Liver (tissue), 9 donors: ENCODE results near the gene KCTD12. TPM values are rescaled to one million over a fixed set of nuclear protein-coding genes. Genes with fewer than 3 reads are reported as not detected.
"Not testable (repeated sequence)": the region's sequence is repeated elsewhere in the genome, so short reads cannot be mapped to it uniquely, and the experiment has no call there.

ENCODE experiments used
- DNase-seq: peaks from one replicate; pipeline ENCODE4 v3.0.0-alpha.2; 2017; ENCODE audit warnings: low spot score
- H3K27ac ChIP-seq, 2 donors: one replicate each; pipeline ENCODE4 v1.7.0; 2013; ENCODE audit warnings: inconsistent platforms in 2 of 2, low read length in 2 of 2, control low read depth in 1 of 2, low read depth in 1 of 2, mild to moderate bottlenecking in 1 of 2
- H3K27me3 ChIP-seq, 4 donors: one replicate each; pipeline versions ENCODE4 v1.6.1 to v1.7.0; 2013; ENCODE audit warnings: low read length in 3 of 4, inconsistent platforms in 1 of 4, mild to moderate bottlenecking in 1 of 4, moderate library complexity in 1 of 4; ENCODE audit not compliant: control insufficient read depth in 4 of 4, insufficient read depth in 4 of 4
- H3K36me3 ChIP-seq, 4 donors: one replicate each; pipeline versions ENCODE4 v1.6.1 to v1.7.0; 2013; ENCODE audit warnings: low read length in 3 of 4, mild to moderate bottlenecking in 3 of 4, low read depth in 1 of 4, moderate library complexity in 1 of 4; ENCODE audit not compliant: control insufficient read depth in 4 of 4, insufficient read depth in 3 of 4
- H3K4me1 ChIP-seq, 4 donors: one replicate each; pipeline versions ENCODE4 v1.6.1 to v1.7.0; 2013; ENCODE audit warnings: low read length in 3 of 4, mild to moderate bottlenecking in 3 of 4, moderate library complexity in 1 of 4; ENCODE audit not compliant: control insufficient read depth in 4 of 4, insufficient read depth in 4 of 4
- H3K4me3 ChIP-seq, 3 donors: one replicate each; pipeline versions ENCODE4 v1.6.1 to v1.7.0; 2013; ENCODE audit warnings: low read length in 3 of 3, control low read depth in 1 of 3, low read depth in 1 of 3, mild to moderate bottlenecking in 1 of 3
- H3K9ac ChIP-seq, 2 donors: one replicate each; pipeline ENCODE4 v1.7.0; 2013; ENCODE audit warnings: low read length in 2 of 2, mild to moderate bottlenecking in 2 of 2, moderate library complexity in 2 of 2, control low read depth in 1 of 2, low read depth in 1 of 2
- H3K9me3 ChIP-seq, 4 donors: one replicate each; pipeline versions ENCODE4 v1.6.1 to v1.7.0; 2013; ENCODE audit warnings: low read length in 3 of 4; ENCODE audit not compliant: control insufficient read depth in 4 of 4
- CTCF ChIP-seq: fragments of 150-350 bp; IDR thresholded peaks from 2 replicates; pipeline ENCODE4 v1.5.1; 2017; ENCODE audit warnings: improper control_type of control experiment, low read depth, low read length; ENCODE audit not compliant: missing input control
- EGR1 ChIP-seq, 2 donors: IDR thresholded peaks; 2 replicates each; pipeline ENCODE4 v1.6.1; 2016 to 2018; ENCODE audit warnings: antibody characterized with exemption in 2 of 2, low read depth in 2 of 2
- JUND ChIP-seq, 2 donors: IDR thresholded peaks; 2 replicates each; pipeline ENCODE4 v1.6.1; 2016; ENCODE audit warnings: antibody characterized with exemption in 2 of 2
- RAD21 ChIP-seq, 2 donors: IDR thresholded peaks; 2 replicates each; pipeline ENCODE4 v1.6.1; 2016; ENCODE audit warnings: antibody characterized with exemption in 2 of 2, mild to moderate bottlenecking in 2 of 2
- YY1 ChIP-seq: IDR thresholded peaks from 2 replicates; pipeline ENCODE4 v1.6.1; 2016; ENCODE audit warnings: antibody characterized with exemption, mild to moderate bottlenecking
- ZBTB33 ChIP-seq: IDR thresholded peaks from 2 replicates; pipeline ENCODE4 v1.6.1; 2016; ENCODE audit warnings: antibody characterized with exemption
- WGBS: extraction: QIAGEN DNeasy Blood & Tissue Kit; methylation state at CpG from one replicate; pipeline ENCODE4 v1.1.7; 2013; 5-methylcytosine and 5-hydroxymethylcytosine counted together
- polyA plus RNA-seq, 2 donors: library from polyadenylated mRNA; stranded (reverse) in 1 of 2; unstranded in 1 of 2; fragments of 200-250 nt in 1 of 2; fragments of >200 nt in 1 of 2; fragmentation: Nextera tagmentation in 1 of 2; extraction: Ambion mirVana in 1 of 2; gene quantifications; one replicate each; pipeline versions ENCODE4 v1.2.1 to v1.2.3, GENCODE V29; 2013 to 2015
- total RNA-seq, 2 donors: library from RNA; depleted of rRNA; stranded (reverse); fragments of >200 nt; gene quantifications; one replicate each; pipeline ENCODE4 v1.2.3, GENCODE V29; 2014
- donor health status: healthy.
- donor health status: healthy.
- donor health status: healthy.
- donor health status: healthy.
- donor health status: healthy.

Gene KCTD12
- total and polyA plus RNA-seq, 4 donors = 1.5 to 14.8 (median 6.6) TPM

GRCh38 chr13:76904507-76904906 lies 18.3 kb upstream of the KCTD12 start:
- no peak overlapping the region for H3K27ac ChIP-seq
- H3K36me3 ChIP-seq = no peaks in the 10 kb centered on the region
- H3K4me3 ChIP-seq = no peak overlapping the region
- DNase-seq = no peak
- no peak for TF ChIP-seq ZBTB33
- TF ChIP-seq EGR1 (IDR thresholded peaks at IDR 0.05; ENCODE audit: low read depth in 2 of 2) = no peak
- H3K9ac ChIP-seq = no peak overlapping the region
- peaks cover 0 to 9% (median 3%) of the 10 kb centered on the region in 4 donors for H3K27me3 ChIP-seq
- WGBS = 56% methylated on average over 2 of the region's 2 CpGs
- H3K9me3 ChIP-seq = no peaks in the 10 kb centered on the region
- no peaks in the 10 kb centered on the region for H3K4me1 ChIP-seq

GRCh38 chr13:76903544-76904162 lies 17.4 kb upstream of the KCTD12 start:
- H3K4me1 ChIP-seq = no peaks in the 10 kb centered on the region
- no peak for TF ChIP-seq JUND (IDR thresholded peaks at IDR 0.05)
- peak; percentile 97 to 98 for TF ChIP-seq RAD21 (IDR thresholded peaks at IDR 0.05)
- TF ChIP-seq CTCF = peak; percentile 98
- no peak for TF ChIP-seq YY1
- H3K27me3 ChIP-seq = peaks cover 0 to 9% (median 3%) of the 10 kb centered on the region in 4 donors
- H3K9me3 ChIP-seq = no peaks in the 10 kb centered on the region
- H3K4me3 ChIP-seq = no peak overlapping the region
- peak; percentile 44 for DNase-seq
- no peak overlapping the region for H3K27ac ChIP-seq
- 25% methylated on average over 3 of the region's 3 CpGs for WGBS
- H3K9ac ChIP-seq = no peak overlapping the region
- no peaks in the 10 kb centered on the region for H3K36me3 ChIP-seq

- not testable (repeated sequence) for H3K27me3 ChIP-seq, H3K27ac ChIP-seq, DNase-seq, H3K4me3 ChIP-seq, H3K36me3 ChIP-seq, H3K4me1 ChIP-seq, H3K9me3 ChIP-seq, H3K9ac ChIP-seq
- 80% methylated on average over 4 of the region's 4 CpGs for WGBS
Observed at GRCh38 chr13:76899066-76899465, 12.9 kb upstream of the KCTD12 start.

GRCh38 chr13:76897171-76897570 lies 11.0 kb upstream of the KCTD12 start:
- H3K4me3 ChIP-seq, DNase-seq, H3K9me3 ChIP-seq, H3K4me1 ChIP-seq, H3K27me3 ChIP-seq, H3K27ac ChIP-seq, H3K36me3 ChIP-seq, H3K9ac ChIP-seq: not testable (repeated sequence)
